HepG2 (cell line): Measurements from ENCODE around the gene CAPN10. TPM values are rescaled to one million over a fixed set of nuclear protein-coding genes. Genes with fewer than 3 reads are reported as not detected.

ENCODE experiments used
- ATAC-seq: fragments of 200-7000 bp; cut with Tn5 transposase; 3 replicates; pipeline ENCODE4 v1.9.1; 2020; ENCODE audit warnings: mild to moderate bottlenecking, moderate library complexity
- BruUV-seq: library from RNA; stranded (reverse); fragments of 400-500 nt; replicated peaks from 2 replicates; lab custom pipeline; 2021; lab: Mats Ljungman, UMichigan
- CTCF ChIA-PET: fragments of 300-600 bp; formaldehyde crosslinking; extraction: SDS; loops from one replicate; lab custom pipeline; 2021; ENCODE audit warnings: low total read pairs, inconsistent platforms, low intra/inter-chr PET ratio; lab: Yijun Ruan, JAX
- POLR2A ChIA-PET: fragments of 350-600 bp; sonication (Branson Sonifier 250); formaldehyde crosslinking; loops from one replicate; lab custom pipeline; 2020; ENCODE audit warnings: antibody characterized with exemption, inconsistent platforms; lab: Yijun Ruan, JAX
- DNase-seq: peaks from one replicate; pipeline ENCODE4 v3.0.0-alpha.2; 2015; ENCODE audit warnings: low spot score
- FAIRE-seq: peaks from 3 replicates; lab custom pipeline; 2011; peaks lifted over from hg19 to GRCh38; lab: Jason Lieb, UNC
- H2AFZ ChIP-seq: one replicate; pipeline ENCODE4 v1.6.1; 2011; ENCODE audit warnings: low read length, inconsistent platforms
- H3K27ac ChIP-seq: fragments of 300-600 bp; 3 replicates; pipeline ENCODE4 v1.8.0; 2011; ENCODE audit warnings: mixed run types, mild to moderate bottlenecking, mixed read lengths, low read length, inconsistent platforms; ENCODE audit not compliant: insufficient read depth; ENCODE audit errors: extremely low read length
- H3K27me3 ChIP-seq, 2 experiments: fragments of 200-600 bp in 1 of 2; 2 replicates in 1 of 2; 3 replicates in 1 of 2; pipeline versions ENCODE4 v1.6.0 to v1.8.0; 2011; ENCODE audit warnings: low read length in 2 of 2, mild to moderate bottlenecking in 2 of 2, moderate library complexity in 2 of 2, inconsistent platforms in 1 of 2; ENCODE audit not compliant: insufficient read depth in 2 of 2, control insufficient read depth in 1 of 2
- H3K36me3 ChIP-seq, 2 experiments: fragments of 200-600 bp in 1 of 2; replicated peaks in 1 of 2; 2 replicates in 1 of 2; 3 replicates in 1 of 2; pipeline versions ENCODE4 v1.5.1 to v1.8.0; 2011; ENCODE audit warnings: low read length in 2 of 2, inconsistent platforms in 1 of 2; ENCODE audit not compliant: insufficient read depth in 2 of 2, control insufficient read depth in 1 of 2
- H3K4me1 ChIP-seq: 2 replicates; pipeline ENCODE4 v1.5.1; 2012; ENCODE audit warnings: low read length, inconsistent platforms; ENCODE audit not compliant: insufficient read depth
- H3K4me2 ChIP-seq: 2 replicates; pipeline ENCODE4 v1.6.0; 2011; ENCODE audit warnings: low read depth, low read length, inconsistent platforms
- H3K4me3 ChIP-seq, 3 experiments: fragments of 200-600 bp in 1 of 3; sonication (generic), shearing (Covaris generic) in 1 of 3; replicated peaks in 1 of 3; 2 replicates each; pipeline ENCODE4 v1.5.1; 2011 to 2016; ENCODE audit warnings: low read length in 3 of 3, inconsistent platforms in 2 of 3, low read depth in 2 of 3, mild to moderate bottlenecking in 2 of 3, control low read depth in 1 of 3, mixed read lengths in 1 of 3; ENCODE audit not compliant: insufficient read depth in 1 of 3
- H3K79me2 ChIP-seq: one replicate; pipeline ENCODE4 v1.6.1; 2011; ENCODE audit warnings: low read length, inconsistent platforms; ENCODE audit not compliant: insufficient read depth
- H3K9ac ChIP-seq: 2 replicates; pipeline ENCODE4 v1.6.0; 2011; ENCODE audit warnings: mild to moderate bottlenecking, low read depth, low read length, inconsistent platforms; ENCODE audit not compliant: insufficient read depth
- H3K9me3 ChIP-seq: 2 replicates; pipeline ENCODE4 v1.5.1; 2012; ENCODE audit warnings: mild to moderate bottlenecking, low read length
- H4K20me1 ChIP-seq: 2 replicates; pipeline ENCODE4 v1.6.0; 2011; ENCODE audit warnings: inconsistent platforms, mild to moderate bottlenecking, low read length, moderate library complexity; ENCODE audit not compliant: insufficient read depth
- CSRNP2 ChIP-seq: sonication (generic); formaldehyde crosslinking; conservative IDR thresholded peaks from 2 replicates; pipeline ENCODE4 v1.8.0; 2022; ENCODE audit warnings: low read depth, missing genetic modification reagents
- GATAD1 ChIP-seq: IDR thresholded peaks from 2 replicates; pipeline ENCODE4 v1.6.1; 2016; ENCODE audit warnings: missing genetic modification reagents, missing compliant biosample characterization
- HIC2 ChIP-seq: sonication (generic); formaldehyde crosslinking; IDR thresholded peaks from 2 replicates; pipeline ENCODE4 v1.9.0; 2022; ENCODE audit warnings: low read depth, missing genetic modification reagents
- JUND ChIP-seq: sonication (generic); formaldehyde crosslinking; IDR thresholded peaks from 2 replicates; pipeline ENCODE4 v1.8.0; 2022; ENCODE audit warnings: mild to moderate bottlenecking, missing genetic modification reagents
- NCOA5 ChIP-seq: sonication (generic); formaldehyde crosslinking; IDR thresholded peaks from 2 replicates; pipeline ENCODE4 v1.4.0; 2020; ENCODE audit warnings: missing genetic modification reagents
- NFKBIZ ChIP-seq: IDR thresholded peaks from 2 replicates; pipeline ENCODE4 v1.6.1; 2018; ENCODE audit warnings: missing genetic modification reagents, missing compliant biosample characterization
- PRMT3 ChIP-seq: sonication (generic); formaldehyde crosslinking; IDR thresholded peaks from 2 replicates; pipeline ENCODE4 v1.8.1; 2022; ENCODE audit warnings: low read depth, mild to moderate bottlenecking, moderate library complexity, missing genetic modification reagents, borderline replicate concordance
- TBX3 ChIP-seq: fragments of 450-650 bp; IDR thresholded peaks from 2 replicates; pipeline ENCODE4 v1.6.1; 2017; ENCODE audit warnings: antibody characterized with exemption, mild to moderate bottlenecking, inconsistent platforms, borderline replicate concordance
- ZNF33A ChIP-seq: sonication (generic); formaldehyde crosslinking; IDR thresholded peaks from 2 replicates; pipeline ENCODE4 v1.5.1; 2020; ENCODE audit warnings: missing genetic modification reagents, mild to moderate bottlenecking, moderate library complexity, borderline replicate concordance
- ZNF567 ChIP-seq: sonication (generic); formaldehyde crosslinking; IDR thresholded peaks from 2 replicates; pipeline ENCODE4 v1.8.1; 2023; ENCODE audit warnings: mild to moderate bottlenecking, missing genetic modification reagents, borderline replicate concordance
- WGBS: methylation state at CpG from one replicate; pipeline ENCODE4 v1.1.6; 2017; ENCODE audit warnings: low lambda C conversion rate; 5-methylcytosine and 5-hydroxymethylcytosine counted together
- in situ Hi-C: cut with HindIII; loops from 2 replicates; pipeline ENCODE4 v1.10.0; 2017; ENCODE audit warnings: low pct_unique_long_range_greater_than_20kb; ENCODE audit not compliant: extremely low pct_ligation_motif_present
- intact Hi-C: fragments of 100-400 bp; cut with micrococcal nuclease; formaldehyde crosslinking; loops from one replicate; pipeline ENCODE4 v1.10.0; 2022; ENCODE audit not compliant: unreplicated experiment
- polyA plus RNA-seq, 8 experiments: library from polyadenylated mRNA; depleted of rRNA in 3 of 8; stranded (reverse) in 7 of 8; unstranded in 1 of 8; fragments of >200 nt; fragmentation: Illumina TruSeq in 4 of 8; extraction: Trizol in 4 of 8; gene quantifications; 2 replicates each; pipeline versions ENCODE4 v1.2.1 to v1.2.3, GENCODE V29; 2011 to 2016; ENCODE audit warnings: low read depth in 4 of 8, missing spikeins in 1 of 8, mixed read lengths in 1 of 8; ENCODE audit not compliant: insufficient read depth in 1 of 8
- total RNA-seq, 5 experiments: library from RNA; depleted of rRNA; stranded (reverse); fragments of >200 nt; fragmentation: Illumina TruSeq; extraction: Trizol; gene quantifications; 2 replicates each; pipeline ENCODE4 v1.2.3, GENCODE V29; 2016; ENCODE audit warnings: low read depth in 1 of 5
- TF ChIP-seq, protein P1 (sequence below): IDR thresholded peaks from 2 replicates; pipeline ENCODE4 v1.6.1; 2016; ENCODE audit warnings: low read depth, missing genetic modification reagents, missing compliant biosample characterization
- TF ChIP-seq, protein P2 (sequence below), 2 experiments: sonication (generic) in 1 of 2; formaldehyde crosslinking in 1 of 2; IDR thresholded peaks; 2 replicates each; pipeline versions ENCODE4 v1.5.1 to v1.6.1; 2011 to 2020; ENCODE audit warnings: borderline replicate concordance in 1 of 2, low read depth in 1 of 2, low read length in 1 of 2, mild to moderate bottlenecking in 1 of 2, missing genetic modification reagents in 1 of 2, moderate library complexity in 1 of 2

Gene CAPN10
- total and polyA plus RNA-seq, 2 of the 13 experiments (the other 11 are each of a cell fraction or from before 2014, with no cell fraction given) = 27.6 to 32.4 TPM

DNA sequence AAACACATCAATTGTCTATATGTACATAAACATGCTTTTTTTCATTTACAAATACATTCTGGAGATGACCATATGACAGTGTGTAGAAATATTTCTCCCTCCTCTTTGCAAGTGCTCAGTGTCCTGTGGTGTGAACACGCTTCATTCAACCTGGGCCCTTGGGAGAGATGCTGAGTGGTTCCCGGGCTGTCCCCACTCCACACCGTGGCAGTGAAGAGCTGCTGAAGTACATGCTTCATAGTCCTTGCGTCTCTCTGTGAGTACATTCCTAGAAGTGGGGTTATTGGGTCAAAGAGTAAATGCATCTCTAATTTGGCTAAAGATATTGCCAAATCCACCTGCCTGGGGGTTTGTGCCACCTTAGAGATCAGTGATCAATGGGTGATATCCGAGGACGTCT lies 32.2 kb downstream of the CAPN10 start:
- H3K4me2 ChIP-seq = no peak overlapping the region
- H3K27ac ChIP-seq = no peak overlapping the region
- H3K79me2 ChIP-seq = no peaks in the 10 kb centered on the region
- no TSS peak for BruUV-seq
- POLR2A ChIA-PET = no interaction called here
- H3K4me3 ChIP-seq = no peak overlapping the region
- H2AFZ ChIP-seq = no peak overlapping the region
- no peaks in the 10 kb centered on the region for H3K4me1 ChIP-seq
- intact Hi-C loops (no loop called here), in situ Hi-C loops (no loop called here)
- no peaks in the 10 kb centered on the region; the same call in 1 of the 2 replicates for H4K20me1 ChIP-seq
- H3K27me3 ChIP-seq = no peaks in the 10 kb centered on the region; a peak in 1 of 5 replicates
- WGBS = 84% methylated on average over 6 of the region's 6 CpGs
- peaks cover 22% of the 10 kb centered on the region for H3K9me3 ChIP-seq
- CTCF ChIA-PET = no interaction called here
- peaks cover 21 to 60% of the 10 kb centered on the region in 2 experiments for H3K36me3 ChIP-seq
- ATAC-seq (no peak), DNase-seq (no peak), FAIRE-seq (no peak)
- H3K9ac ChIP-seq = no peak overlapping the region
- TF ChIP-seq NCOA5 = no peak
- TF ChIP-seq ZNF33A (CRISPR knock-in tag) = no peak
- TF ChIP-seq TBX3 = no peak
- TF ChIP-seq JUND (CRISPR knock-in tag) = no peak
- no peak for TF ChIP-seq CSRNP2
- TF ChIP-seq, protein P1, sequence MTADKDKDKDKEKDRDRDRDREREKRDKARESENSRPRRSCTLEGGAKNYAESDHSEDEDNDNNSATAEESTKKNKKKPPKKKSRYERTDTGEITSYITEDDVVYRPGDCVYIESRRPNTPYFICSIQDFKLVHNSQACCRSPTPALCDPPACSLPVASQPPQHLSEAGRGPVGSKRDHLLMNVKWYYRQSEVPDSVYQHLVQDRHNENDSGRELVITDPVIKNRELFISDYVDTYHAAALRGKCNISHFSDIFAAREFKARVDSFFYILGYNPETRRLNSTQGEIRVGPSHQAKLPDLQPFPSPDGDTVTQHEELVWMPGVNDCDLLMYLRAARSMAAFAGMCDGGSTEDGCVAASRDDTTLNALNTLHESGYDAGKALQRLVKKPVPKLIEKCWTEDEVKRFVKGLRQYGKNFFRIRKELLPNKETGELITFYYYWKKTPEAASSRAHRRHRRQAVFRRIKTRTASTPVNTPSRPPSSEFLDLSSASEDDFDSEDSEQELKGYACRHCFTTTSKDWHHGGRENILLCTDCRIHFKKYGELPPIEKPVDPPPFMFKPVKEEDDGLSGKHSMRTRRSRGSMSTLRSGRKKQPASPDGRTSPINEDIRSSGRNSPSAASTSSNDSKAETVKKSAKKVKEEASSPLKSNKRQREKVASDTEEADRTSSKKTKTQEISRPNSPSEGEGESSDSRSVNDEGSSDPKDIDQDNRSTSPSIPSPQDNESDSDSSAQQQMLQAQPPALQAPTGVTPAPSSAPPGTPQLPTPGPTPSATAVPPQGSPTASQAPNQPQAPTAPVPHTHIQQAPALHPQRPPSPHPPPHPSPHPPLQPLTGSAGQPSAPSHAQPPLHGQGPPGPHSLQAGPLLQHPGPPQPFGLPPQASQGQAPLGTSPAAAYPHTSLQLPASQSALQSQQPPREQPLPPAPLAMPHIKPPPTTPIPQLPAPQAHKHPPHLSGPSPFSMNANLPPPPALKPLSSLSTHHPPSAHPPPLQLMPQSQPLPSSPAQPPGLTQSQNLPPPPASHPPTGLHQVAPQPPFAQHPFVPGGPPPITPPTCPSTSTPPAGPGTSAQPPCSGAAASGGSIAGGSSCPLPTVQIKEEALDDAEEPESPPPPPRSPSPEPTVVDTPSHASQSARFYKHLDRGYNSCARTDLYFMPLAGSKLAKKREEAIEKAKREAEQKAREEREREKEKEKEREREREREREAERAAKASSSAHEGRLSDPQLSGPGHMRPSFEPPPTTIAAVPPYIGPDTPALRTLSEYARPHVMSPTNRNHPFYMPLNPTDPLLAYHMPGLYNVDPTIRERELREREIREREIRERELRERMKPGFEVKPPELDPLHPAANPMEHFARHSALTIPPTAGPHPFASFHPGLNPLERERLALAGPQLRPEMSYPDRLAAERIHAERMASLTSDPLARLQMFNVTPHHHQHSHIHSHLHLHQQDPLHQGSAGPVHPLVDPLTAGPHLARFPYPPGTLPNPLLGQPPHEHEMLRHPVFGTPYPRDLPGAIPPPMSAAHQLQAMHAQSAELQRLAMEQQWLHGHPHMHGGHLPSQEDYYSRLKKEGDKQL (CRISPR knock-in tag) = no peak
- TF ChIP-seq GATAD1 = no peak
- TF ChIP-seq, protein P2, sequence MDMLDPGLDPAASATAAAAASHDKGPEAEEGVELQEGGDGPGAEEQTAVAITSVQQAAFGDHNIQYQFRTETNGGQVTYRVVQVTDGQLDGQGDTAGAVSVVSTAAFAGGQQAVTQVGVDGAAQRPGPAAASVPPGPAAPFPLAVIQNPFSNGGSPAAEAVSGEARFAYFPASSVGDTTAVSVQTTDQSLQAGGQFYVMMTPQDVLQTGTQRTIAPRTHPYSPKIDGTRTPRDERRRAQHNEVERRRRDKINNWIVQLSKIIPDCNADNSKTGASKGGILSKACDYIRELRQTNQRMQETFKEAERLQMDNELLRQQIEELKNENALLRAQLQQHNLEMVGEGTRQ (IDR thresholded peaks at IDR 0.05; ENCODE audit: low read depth, low read length) = no peak
- TF ChIP-seq, protein P2 (CRISPR knock-in tag; IDR thresholded peaks at IDR 0.05; ENCODE audit: borderline replicate concordance) = no peak
- TF ChIP-seq ZNF567 (CRISPR knock-in tag) = no peak
- no peak for TF ChIP-seq HIC2 (CRISPR knock-in tag)
- TF ChIP-seq PRMT3 = no peak
- no peak for TF ChIP-seq NFKBIZ
